GM10248 (cell line): ENCODE results near the gene ARHGEF10L.

Source experiments
- CTCF ChIA-PET: fragments of 300-600 bp; sonication (Branson Sonifier 250); formaldehyde crosslinking; extraction: SDS; loops from one replicate; lab custom pipeline; 2021; ENCODE audit warnings: antibody characterized with exemption; lab: Yijun Ruan, JAX
- POLR2A ChIA-PET: fragments of 350-650 bp; sonication (Branson Sonifier 250); formaldehyde crosslinking; extraction: SDS; loops from one replicate; lab custom pipeline; 2020; ENCODE audit warnings: antibody characterized with exemption; lab: Yijun Ruan, JAX
- DNase-seq: peaks from one replicate; pipeline ENCODE4 v3.0.0; 2012; ENCODE audit errors: extremely low spot score
- TF ChIP-seq, protein P1 (sequence below): IDR thresholded peaks from 2 replicates; pipeline ENCODE4 v1.5.1; 2012; ENCODE audit warnings: mild to moderate bottlenecking, low read depth; ENCODE audit errors: extremely low read depth, missing control alignments, control extremely low read depth

The ARHGEF10L gene

GRCh38 chr1:17678011-17678410, 138.5 kb downstream of the ARHGEF10L start:
- DNase-seq, result no peak
- ChIA-PET CTCF (interaction anchor here (1.1 to 2.6 kb wide), 2 partner anchors 14 to 17 kb away, joined by 3 to 9 read pairs; no protein-coding TSS in a partner anchor), POLR2A (no interaction called here)
- TF ChIP-seq, protein P1, sequence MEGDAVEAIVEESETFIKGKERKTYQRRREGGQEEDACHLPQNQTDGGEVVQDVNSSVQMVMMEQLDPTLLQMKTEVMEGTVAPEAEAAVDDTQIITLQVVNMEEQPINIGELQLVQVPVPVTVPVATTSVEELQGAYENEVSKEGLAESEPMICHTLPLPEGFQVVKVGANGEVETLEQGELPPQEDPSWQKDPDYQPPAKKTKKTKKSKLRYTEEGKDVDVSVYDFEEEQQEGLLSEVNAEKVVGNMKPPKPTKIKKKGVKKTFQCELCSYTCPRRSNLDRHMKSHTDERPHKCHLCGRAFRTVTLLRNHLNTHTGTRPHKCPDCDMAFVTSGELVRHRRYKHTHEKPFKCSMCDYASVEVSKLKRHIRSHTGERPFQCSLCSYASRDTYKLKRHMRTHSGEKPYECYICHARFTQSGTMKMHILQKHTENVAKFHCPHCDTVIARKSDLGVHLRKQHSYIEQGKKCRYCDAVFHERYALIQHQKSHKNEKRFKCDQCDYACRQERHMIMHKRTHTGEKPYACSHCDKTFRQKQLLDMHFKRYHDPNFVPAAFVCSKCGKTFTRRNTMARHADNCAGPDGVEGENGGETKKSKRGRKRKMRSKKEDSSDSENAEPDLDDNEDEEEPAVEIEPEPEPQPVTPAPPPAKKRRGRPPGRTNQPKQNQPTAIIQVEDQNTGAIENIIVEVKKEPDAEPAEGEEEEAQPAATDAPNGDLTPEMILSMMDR, result no peak

GRCh38 chr1:17679856-17680255, 140.4 kb downstream of the ARHGEF10L start:
- CTCF ChIA-PET, result interaction anchor here (2.6 kb wide), 1 partner anchor 19 kb away, joined by 9 read pairs; no protein-coding TSS in a partner anchor
- POLR2A ChIA-PET, result no interaction called here
- DNase-seq, result no peak
- TF ChIP-seq, protein P1, result no peak

DNA sequence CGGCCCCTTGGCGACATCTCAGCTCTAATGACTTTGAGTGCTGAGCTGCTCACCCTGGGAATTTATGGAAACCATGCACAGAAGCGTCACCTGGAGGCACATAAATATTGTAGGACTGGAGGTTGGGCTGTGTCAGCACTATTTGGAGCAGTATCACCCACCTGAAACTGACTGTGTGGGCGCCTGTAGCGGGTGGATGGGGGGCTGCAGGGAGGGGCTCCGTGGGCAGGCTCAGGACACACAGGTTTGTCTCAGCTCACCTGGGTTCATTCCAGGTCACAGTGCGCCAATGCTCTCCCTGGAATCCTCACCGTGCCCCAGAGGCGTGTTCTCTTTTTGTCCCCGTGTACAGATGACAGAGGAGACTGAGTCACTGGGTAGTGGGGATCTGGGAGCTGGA, 140.8 kb downstream of the ARHGEF10L start:
- DNase-seq, result no peak
- POLR2A ChIA-PET, result no interaction called here
- TF ChIP-seq, protein P1, result no peak
- CTCF ChIA-PET, result no interaction called here

GRCh38 chr1:17682400-17682799, 142.9 kb downstream of the ARHGEF10L start:
- CTCF ChIA-PET, result no interaction called here
- POLR2A ChIA-PET, result no interaction called here
- no peak for DNase-seq
- TF ChIP-seq, protein P1, result no peak

- ChIA-PET POLR2A (no interaction called here), CTCF (no interaction called here)
- TF ChIP-seq, protein P1, result no peak
- no peak for DNase-seq
Observed at GRCh38 chr1:17683598-17683997, 144.1 kb downstream of the ARHGEF10L start.

- POLR2A ChIA-PET, result no interaction called here
- CTCF ChIA-PET, result interaction anchor here (1.7 kb wide), 1 partner anchor 23 kb away, joined by 6 read pairs; no protein-coding TSS in a partner anchor
- no peak for DNase-seq
- TF ChIP-seq, protein P1, result no peak
Observed at GRCh38 chr1:17684810-17685209, 145.3 kb downstream of the ARHGEF10L start.
